NCI-H510A (cell line): ENCODE measurements around the gene SPOCK1.

Experiments used
- DNase-seq: peaks from one replicate; lab custom pipeline; 2025; lab: John Stamatoyannopoulos, UW

The SPOCK1 gene

GRCh38 chr5:137148159-137148558, 351.0 kb downstream of the SPOCK1 start:
- DNase-seq: no peak

- DNase-seq: no peak
Observed at GRCh38 chr5:137147346-137147745, 351.8 kb downstream of the SPOCK1 start.

DNA sequence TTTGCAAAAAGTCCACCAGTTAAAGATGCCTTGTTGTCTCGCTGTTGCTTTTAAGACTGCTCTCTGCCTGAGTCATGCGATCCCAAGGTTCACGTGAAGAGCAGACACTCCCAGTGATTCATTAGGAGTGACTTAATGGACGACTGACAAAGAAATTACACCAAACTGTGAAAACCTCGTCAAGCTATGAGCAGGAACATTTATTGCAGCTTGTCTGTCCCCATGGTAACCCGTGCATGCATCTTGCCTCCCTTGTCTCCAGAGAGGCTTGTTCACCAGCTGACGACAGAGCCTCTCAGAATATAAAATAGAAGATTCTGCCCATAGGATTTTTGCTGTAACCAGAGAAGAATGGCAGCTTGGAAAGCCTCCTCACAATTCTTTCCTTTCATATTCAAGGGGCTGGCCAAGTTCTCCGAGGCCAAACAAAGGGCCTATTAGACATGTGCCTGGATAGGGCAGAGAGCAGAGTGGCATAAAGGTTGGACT, 352.7 kb downstream of the SPOCK1 start:
- DNase-seq: no peak

GRCh38 chr5:137145721-137146120, 353.4 kb downstream of the SPOCK1 start:
- DNase-seq: no peak

- DNase-seq: no peak
Observed at GRCh38 chr5:137144656-137145055, 354.5 kb downstream of the SPOCK1 start.

DNA sequence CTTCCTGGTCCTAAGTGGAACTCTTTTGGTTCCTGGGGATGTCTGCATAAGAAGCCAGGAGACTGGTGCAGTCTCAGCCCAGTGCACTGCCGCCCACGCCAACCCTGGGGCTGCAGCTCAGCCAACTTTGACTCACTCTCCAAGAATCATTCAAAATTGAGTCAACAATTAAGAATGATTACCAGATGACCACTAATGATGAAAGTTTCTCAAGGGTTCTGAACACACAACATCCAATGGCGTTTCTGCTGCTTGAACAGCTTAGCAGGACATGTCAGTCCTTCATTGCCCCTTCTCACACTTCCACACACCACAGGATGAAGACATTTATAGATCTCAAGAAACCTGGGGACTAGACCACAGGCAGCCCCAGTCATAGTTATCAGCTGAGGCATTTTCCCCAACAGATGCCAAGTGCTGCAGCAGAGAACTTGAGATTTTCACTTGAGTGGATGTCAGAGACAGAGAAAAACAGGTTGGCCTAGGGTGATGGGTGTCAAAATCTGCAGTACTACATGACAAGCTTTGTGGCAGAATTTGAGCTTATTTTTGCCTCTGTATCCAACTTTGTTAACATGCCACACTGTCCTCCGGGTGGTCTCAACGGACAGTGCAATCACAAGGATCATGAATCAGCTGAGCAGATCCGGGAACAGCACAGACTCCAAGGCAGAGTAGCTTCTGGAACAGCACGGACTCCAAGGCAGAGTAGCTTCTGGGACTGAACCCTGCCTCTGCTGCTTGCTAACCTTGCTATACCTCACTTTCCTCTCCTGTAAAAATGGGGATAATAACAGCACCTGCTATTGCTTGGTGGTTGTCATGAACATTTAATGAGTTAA, 356.1 kb downstream of the SPOCK1 start:
- no peak for DNase-seq

DNA sequence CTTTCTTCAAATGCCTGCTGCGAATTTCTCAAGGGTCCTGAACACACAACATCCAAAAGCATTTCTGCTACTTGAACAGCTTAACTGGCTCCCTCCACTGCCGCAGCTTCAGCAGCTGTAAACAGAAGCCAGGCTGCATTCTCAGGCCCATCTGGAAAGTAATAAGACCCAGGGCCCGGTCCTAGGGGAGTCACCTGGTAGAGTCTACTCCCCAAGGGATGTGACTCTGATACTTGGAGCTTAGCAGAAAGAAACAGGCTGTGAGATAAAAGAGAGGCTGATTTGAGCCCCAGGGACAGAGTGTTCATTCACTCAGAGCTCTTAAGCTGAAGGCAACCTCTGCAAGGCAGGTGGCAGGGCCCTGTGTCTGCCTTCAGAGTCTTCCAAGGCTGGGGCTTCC, 356.8 kb downstream of the SPOCK1 start:
- no peak for DNase-seq

GRCh38 chr5:137141779-137142178, 357.3 kb downstream of the SPOCK1 start:
- no peak for DNase-seq

DNA sequence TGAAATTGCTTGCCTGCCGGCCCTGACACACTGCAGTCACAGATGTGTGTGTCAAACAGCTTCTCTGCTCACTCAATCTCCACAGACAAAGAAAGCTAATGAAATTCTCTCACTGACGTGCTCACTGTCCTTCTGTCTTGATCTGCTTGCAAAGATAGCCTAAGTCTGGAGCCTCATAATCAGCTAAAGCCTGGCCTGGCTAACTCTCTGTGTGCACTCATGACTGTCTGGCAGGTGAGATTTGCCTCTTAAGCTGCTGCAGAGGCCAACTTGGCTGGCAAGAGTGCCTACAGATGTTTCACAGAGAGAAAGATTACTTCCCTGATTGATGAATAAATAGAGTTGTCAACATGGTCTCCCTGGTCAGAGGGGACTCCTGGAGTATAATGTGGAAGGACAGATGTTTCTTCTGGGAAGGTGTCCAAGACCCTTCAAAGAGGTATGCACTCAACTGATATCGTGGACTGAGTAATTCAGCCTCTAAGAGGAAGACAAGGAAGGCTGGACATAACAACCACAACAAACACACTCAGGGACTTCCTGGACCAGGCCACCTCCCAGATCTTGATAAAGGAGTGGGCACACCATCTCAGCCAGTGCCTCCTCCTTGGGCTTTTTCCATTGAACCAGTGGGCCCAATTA, 362.0 kb downstream of the SPOCK1 start:
- no peak for DNase-seq

- DNase-seq: no peak
Observed at GRCh38 chr5:137134920-137135532, 364.1 kb downstream of the SPOCK1 start.

DNA sequence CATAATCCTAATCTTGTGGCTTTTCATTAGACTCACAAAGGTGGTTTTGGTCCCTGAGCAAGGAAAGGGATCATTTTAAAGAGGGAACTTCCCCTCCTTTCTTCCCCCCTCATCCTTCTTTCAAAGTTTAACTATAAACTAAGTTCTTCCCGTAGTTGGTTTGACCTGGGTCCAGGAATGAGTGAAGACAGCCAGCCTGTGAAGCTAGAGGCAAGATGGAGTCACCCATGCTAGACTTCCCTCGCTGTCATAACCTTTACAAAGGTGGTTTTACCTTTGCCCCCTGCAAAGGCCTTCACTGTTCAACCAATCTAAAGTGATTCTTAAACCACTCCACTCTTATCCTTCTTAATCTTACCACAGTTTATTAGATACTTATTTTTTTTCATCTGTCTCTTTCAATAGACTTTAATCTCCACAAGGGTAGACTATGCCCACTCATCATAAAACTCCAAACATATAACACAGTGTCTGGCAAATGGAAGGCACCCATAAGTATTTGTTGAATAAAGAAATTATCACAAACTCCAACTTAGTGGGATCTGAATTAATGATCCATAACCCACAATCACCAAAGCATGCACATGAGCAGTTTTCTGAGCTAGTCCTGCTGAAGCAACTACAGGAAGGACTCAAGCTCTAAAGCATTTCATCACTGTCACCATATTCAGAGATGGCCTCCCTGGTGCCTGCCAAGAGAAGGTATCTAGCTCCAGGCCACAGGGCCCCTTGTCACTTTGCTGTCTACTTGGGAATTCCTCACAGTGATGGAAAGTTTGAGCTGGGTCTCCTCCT, 369.0 kb downstream of the SPOCK1 start:
- DNase-seq: no peak

DNA sequence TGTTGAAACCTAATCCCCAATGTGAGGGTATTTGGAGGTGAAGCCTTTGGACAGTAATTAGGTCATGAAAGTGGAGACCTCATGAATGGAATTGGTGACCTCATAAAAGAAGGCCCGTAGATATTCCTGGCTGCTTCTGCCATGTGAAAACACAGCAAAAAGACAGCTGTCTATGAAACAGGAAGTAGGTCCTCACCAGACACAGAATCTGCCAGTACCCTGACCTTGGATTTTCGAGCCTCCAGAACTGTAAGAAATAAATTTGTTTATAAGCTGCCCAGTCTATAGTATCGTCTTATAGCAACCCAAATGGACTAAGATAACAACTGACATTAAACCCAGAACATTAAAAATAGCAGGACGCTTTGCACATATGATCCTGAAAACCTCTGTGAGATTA, 371.1 kb downstream of the SPOCK1 start:
- no peak for DNase-seq

DNA sequence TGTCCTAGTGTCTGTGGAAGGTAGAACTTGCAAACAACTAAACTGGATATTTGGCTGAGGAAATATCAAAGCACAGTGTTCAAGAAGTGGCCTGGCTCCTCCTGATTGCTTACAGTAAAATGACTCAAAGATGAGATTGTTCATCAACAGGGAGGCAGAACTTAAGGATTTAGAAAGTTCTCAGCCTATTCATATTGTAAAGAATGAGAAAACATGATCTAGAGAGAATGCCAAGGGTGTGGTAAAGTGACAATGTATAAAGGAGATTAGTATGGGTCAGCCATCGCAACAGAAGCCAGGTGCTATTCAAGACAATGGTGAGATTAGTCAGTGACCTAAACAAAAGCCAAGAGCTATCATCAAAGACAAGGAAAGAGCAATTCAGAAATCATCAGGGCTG, 372.3 kb downstream of the SPOCK1 start:
- no peak for DNase-seq

DNA sequence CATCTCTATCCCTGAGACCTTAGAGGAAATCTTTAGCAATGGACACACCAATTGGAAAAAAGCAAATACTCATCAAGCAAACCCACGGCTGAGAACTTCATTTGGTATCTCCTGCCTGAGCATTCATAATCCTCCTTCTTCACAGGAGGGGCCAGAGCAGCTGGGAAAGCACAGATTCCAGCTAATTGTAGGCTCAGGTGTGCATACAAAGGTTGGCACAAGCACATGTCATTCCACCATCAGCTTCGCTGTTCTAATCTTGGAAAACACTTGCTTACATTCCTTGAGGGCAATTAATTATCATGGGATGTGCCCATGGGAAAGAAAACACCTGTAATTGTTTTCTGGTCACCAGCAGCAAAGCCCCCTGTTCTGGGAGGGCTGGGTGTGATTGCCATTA, 376.6 kb downstream of the SPOCK1 start:
- no peak for DNase-seq

- no peak for DNase-seq
Observed at GRCh38 chr5:137122075-137122474, 377.1 kb downstream of the SPOCK1 start.

DNA sequence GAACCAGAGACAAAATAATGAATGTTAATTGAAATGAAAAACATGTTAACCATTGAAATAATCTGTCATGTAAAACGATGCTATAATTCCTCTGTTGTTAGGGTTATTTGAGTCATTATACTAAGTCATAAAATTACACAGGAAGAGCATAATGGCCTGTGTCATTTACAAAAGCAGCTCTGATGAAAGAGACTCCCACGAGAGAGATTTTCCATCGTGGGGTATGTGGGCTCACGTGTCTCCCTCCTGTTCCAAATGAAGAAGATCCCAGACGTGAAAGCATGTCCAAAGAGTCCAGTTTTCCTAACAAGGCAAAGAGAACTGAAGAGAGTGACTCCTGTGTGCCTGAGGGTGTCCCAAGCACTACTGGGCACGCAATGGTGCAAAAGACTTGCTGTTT, 379.8 kb downstream of the SPOCK1 start:
- DNase-seq: no peak

DNA sequence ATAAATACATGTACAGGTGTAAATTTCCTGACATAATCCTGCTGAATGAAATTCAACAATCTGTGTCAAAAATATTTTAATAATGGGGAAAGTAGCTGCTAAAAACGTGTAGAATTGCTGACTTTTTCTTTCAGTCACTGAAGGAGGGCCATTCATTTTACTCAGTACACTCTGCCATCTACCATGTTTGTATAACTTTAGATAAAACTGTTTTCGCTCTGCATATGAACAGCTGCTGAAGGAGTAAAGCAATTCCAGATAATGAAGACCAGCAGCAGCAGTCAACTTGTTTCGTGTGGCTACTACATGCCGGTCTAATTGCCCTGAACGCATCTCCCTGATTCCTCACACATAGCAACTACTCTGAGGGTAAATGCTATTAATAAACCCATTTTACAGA, 380.5 kb downstream of the SPOCK1 start:
- no peak for DNase-seq

GRCh38 chr5:137115152-137115551, 384.0 kb downstream of the SPOCK1 start:
- DNase-seq: no peak

GRCh38 chr5:137114529-137114928, 384.6 kb downstream of the SPOCK1 start:
- no peak for DNase-seq

- DNase-seq: no peak
Observed at GRCh38 chr5:137113939-137114338, 385.2 kb downstream of the SPOCK1 start.

GRCh38 chr5:137113161-137113560, 386.0 kb downstream of the SPOCK1 start:
- DNase-seq: no peak

DNA sequence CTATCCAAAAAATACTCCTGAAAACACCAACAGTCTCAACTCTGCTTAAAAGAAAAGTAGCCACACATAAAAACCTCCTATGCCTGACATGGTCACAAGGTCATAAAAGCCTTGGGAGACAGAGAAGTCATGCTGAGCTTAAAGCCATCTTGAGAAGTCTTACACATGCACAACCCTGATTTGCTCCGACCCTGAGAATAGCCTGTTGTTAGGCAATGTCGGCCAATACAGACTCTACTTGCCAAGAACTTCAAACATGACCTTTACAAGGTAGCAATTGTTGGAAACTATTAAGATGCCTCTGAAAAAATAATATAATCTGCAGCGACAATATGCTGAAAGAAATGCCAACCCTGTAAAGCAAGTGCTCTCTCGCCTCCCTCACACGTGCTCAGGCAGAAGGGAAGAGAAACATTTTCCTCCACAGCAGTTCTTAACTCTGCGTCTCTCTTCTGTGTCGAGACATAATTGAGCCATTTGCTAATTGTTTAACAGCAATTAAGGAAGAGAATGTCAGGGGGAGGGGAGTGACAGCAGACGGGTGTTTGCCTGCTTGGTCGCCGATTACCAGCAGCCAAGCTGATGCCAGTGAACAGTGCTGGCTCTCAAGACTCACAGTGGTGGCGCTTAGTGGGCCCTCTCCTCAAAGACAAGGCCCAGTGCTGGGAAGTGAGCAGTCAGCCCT, 393.6 kb downstream of the SPOCK1 start:
- no peak for DNase-seq
